Natural killer cell (primary cell): ENCODE data around the gene DYNC1LI2. TPM values are rescaled to one million over a fixed set of nuclear protein-coding genes. Genes with fewer than 3 reads are reported as not detected.

Experiments used
- ATAC-seq, 3 donors: fragments of 150-1000 bp in 2 of 3; fragments of 200-7000 bp in 1 of 3; cut with Tn5 transposase; 1 replicate in 1 of 3; 2 replicates in 2 of 3; pipeline ENCODE4 v1.10.0; 2021; ENCODE audit warnings: mild to moderate bottlenecking in 2 of 3, moderate library complexity in 2 of 3
- DNase-seq, 2 donors: peaks; one replicate each; pipeline versions ENCODE4 v3.0.0 to v3.0.0-alpha.2; 2013 to 2021; ENCODE audit warnings: mixed read lengths in 1 of 2
- H3K27ac ChIP-seq: one replicate; pipeline ENCODE4 v1.5.1; 2013; ENCODE audit warnings: mild to moderate bottlenecking, low read length
- H3K27me3 ChIP-seq: one replicate; pipeline ENCODE4 v1.6.1; 2013; ENCODE audit warnings: low read length; ENCODE audit not compliant: control insufficient read depth, insufficient read depth
- H3K36me3 ChIP-seq: one replicate; pipeline ENCODE4 v1.6.1; 2013; ENCODE audit warnings: low read length; ENCODE audit not compliant: control insufficient read depth, insufficient read depth
- H3K4me1 ChIP-seq: one replicate; pipeline ENCODE4 v1.6.1; 2013; ENCODE audit warnings: low read length; ENCODE audit not compliant: control insufficient read depth, insufficient read depth
- H3K4me3 ChIP-seq: one replicate; pipeline ENCODE4 v1.5.1; 2013; ENCODE audit warnings: low read length
- H3K9me3 ChIP-seq: one replicate; pipeline ENCODE4 v1.6.1; 2013; ENCODE audit warnings: low read length; ENCODE audit not compliant: control insufficient read depth, insufficient read depth
- H3K27ac Mint-ChIP-seq, 2 donors: one replicate each; pipeline ENCODE4 v1.8.0; 2022; ENCODE audit warnings: mild to moderate bottlenecking in 2 of 2, mixed read lengths in 2 of 2, moderate library complexity in 1 of 2
- H3K27me3 Mint-ChIP-seq, 2 donors: one replicate each; pipeline ENCODE4 v1.8.0; 2022; ENCODE audit warnings: low read depth in 2 of 2, mixed read lengths in 2 of 2
- H3K36me3 Mint-ChIP-seq: one replicate; pipeline ENCODE4 v1.8.0; 2022; ENCODE audit warnings: mixed read lengths
- H3K4me1 Mint-ChIP-seq, 2 donors: one replicate each; pipeline ENCODE4 v1.8.0; 2022; ENCODE audit warnings: mixed read lengths in 2 of 2
- H3K4me3 Mint-ChIP-seq: one replicate; pipeline ENCODE4 v1.8.0; 2022; ENCODE audit warnings: mild to moderate bottlenecking, moderate library complexity, mixed read lengths
- H3K9me3 Mint-ChIP-seq, 2 donors: one replicate each; pipeline ENCODE4 v1.8.0; 2022; ENCODE audit warnings: mixed read lengths in 2 of 2
- WGBS: methylation state at CpG from one replicate; pipeline ENCODE4 v1.1.7; 2013; ENCODE audit warnings: missing lambda C conversion rate; ENCODE audit not compliant: insufficient coverage; 5-methylcytosine and 5-hydroxymethylcytosine counted together
- intact Hi-C: fragments of 100-400 bp; cut with micrococcal nuclease; formaldehyde crosslinking; loops from one replicate; pipeline ENCODE4 v1.14.2; 2022
- total RNA-seq, 4 donors: library from RNA; stranded (reverse); fragments of 120-200 nt in 1 of 4; gene quantifications; one replicate each; pipeline versions ENCODE4 v1.2.3 to v1.2.4, GENCODE V29; 2013 to 2022
- TF ChIP-seq, protein P1 (sequence below): fragments of 200-600 bp; IDR thresholded peaks from one replicate; pipeline ENCODE4 v1.8.0; 2022; ENCODE audit warnings: antibody characterized with exemption

The DYNC1LI2 gene
- total RNA-seq, 3 donors from 2014 or later (not counting 1 experiment from before 2014, with no cell fraction given): 105 to 115 (median 110) TPM

DNA sequence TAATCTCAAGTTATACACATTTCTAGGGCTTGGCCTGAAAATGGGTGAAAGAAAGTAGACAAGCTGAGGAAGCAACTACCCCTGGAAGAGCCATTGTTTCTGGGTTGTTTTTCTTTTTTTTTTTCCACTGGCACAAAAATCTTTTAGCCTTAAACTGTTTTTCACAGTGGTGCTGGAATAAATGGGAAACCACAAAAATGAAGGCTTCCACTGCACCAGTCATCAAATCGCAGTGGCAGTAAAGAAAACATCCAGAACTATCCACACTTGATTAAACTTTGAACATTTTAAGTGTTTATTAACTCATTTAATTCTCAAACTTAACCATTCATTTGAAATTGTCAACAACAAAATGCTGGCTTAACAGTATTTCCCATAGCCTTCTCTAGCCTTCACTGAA is 69.1 kb downstream of the DYNC1LI2 start:
- Histone ChIP-seq H3K27ac (no peak overlapping the region), H3K36me3 (no peaks in the 10 kb centered on the region), H3K27me3 (no peaks in the 10 kb centered on the region), H3K4me3 (no peak overlapping the region), H3K9me3 (no peaks in the 10 kb centered on the region), H3K4me1 (no peaks in the 10 kb centered on the region)
- no peak overlapping the region for H3K27ac Mint-ChIP-seq
- no peak for ATAC-seq
- H3K27me3 Mint-ChIP-seq: no peaks in the 10 kb centered on the region
- intact Hi-C loops: no loop called here
- H3K9me3 Mint-ChIP-seq: no peaks in the 10 kb centered on the region
- H3K4me3 Mint-ChIP-seq: no peak overlapping the region
- TF ChIP-seq, protein P1, sequence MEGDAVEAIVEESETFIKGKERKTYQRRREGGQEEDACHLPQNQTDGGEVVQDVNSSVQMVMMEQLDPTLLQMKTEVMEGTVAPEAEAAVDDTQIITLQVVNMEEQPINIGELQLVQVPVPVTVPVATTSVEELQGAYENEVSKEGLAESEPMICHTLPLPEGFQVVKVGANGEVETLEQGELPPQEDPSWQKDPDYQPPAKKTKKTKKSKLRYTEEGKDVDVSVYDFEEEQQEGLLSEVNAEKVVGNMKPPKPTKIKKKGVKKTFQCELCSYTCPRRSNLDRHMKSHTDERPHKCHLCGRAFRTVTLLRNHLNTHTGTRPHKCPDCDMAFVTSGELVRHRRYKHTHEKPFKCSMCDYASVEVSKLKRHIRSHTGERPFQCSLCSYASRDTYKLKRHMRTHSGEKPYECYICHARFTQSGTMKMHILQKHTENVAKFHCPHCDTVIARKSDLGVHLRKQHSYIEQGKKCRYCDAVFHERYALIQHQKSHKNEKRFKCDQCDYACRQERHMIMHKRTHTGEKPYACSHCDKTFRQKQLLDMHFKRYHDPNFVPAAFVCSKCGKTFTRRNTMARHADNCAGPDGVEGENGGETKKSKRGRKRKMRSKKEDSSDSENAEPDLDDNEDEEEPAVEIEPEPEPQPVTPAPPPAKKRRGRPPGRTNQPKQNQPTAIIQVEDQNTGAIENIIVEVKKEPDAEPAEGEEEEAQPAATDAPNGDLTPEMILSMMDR: no peak
- no peaks in the 10 kb centered on the region for H3K4me1 Mint-ChIP-seq
- WGBS: 60% methylated on average over 1 of the region's 1 CpG
- H3K36me3 Mint-ChIP-seq: no peaks in the 10 kb centered on the region
- no peak for DNase-seq

DNA sequence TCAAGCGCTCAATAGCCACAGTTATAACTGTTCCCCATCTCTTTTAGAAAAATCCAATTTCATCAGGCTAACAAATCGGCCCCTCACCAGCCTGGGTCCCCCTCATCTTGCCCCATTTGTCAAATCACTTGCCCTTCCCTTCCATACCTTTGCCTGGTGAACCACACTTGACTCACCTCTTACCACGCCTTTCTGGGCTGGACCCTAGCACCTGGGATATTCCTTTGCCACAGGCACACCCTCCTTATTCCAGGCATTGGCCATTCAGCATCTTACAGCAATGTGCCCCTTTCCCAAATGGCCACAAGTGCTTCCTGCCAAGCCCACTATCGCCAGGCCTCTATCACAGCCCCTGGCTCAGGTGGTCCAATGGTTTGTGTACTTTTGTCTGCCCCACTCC is 69.7 kb downstream of the DYNC1LI2 start:
- no peaks in the 10 kb centered on the region for H3K27me3 Mint-ChIP-seq
- no peaks in the 10 kb centered on the region for H3K36me3 ChIP-seq
- no peaks in the 10 kb centered on the region for H3K27me3 ChIP-seq
- no peaks in the 10 kb centered on the region for H3K4me1 ChIP-seq
- H3K4me1 Mint-ChIP-seq: no peaks in the 10 kb centered on the region
- no peak overlapping the region for H3K4me3 ChIP-seq
- WGBS: 86% methylated on average over 4 of the region's 4 CpGs
- no peaks in the 10 kb centered on the region for H3K9me3 ChIP-seq
- intact Hi-C loops: no loop called here
- TF ChIP-seq, protein P1: no peak
- no peaks in the 10 kb centered on the region for H3K36me3 Mint-ChIP-seq
- DNase-seq (no peak), ATAC-seq (no peak)
- no peak overlapping the region for H3K27ac ChIP-seq
- no peak overlapping the region for H3K27ac Mint-ChIP-seq
- no peak overlapping the region for H3K4me3 Mint-ChIP-seq
- H3K9me3 Mint-ChIP-seq: no peaks in the 10 kb centered on the region

DNA sequence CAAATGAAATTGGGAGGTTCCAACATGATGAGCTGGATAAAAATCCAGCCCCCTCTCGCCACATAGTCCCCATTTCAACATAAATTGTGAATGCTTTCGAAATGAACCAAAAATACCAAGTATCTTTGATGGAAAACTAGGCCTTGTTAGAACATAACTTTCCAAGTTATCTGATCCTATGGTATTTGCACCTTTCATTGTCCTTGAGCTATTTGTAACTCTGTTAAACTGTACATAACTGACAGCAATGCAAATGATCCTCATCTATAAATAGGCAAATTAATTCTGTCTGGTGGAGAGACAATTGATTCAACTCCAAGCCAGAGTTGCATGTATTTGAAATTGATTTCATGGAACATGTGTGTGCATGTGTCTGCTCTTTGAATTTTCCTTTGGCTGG is 73.1 kb downstream of the DYNC1LI2 start:
- Mint-ChIP-seq H3K4me3 (no peak overlapping the region), H3K9me3 (no peaks in the 10 kb centered on the region), H3K4me1 (no peaks in the 10 kb centered on the region), H3K27me3 (no peaks in the 10 kb centered on the region), H3K36me3 (no peaks in the 10 kb centered on the region), H3K27ac (no peak overlapping the region)
- intact Hi-C loops: no loop called here
- H3K9me3 ChIP-seq: no peaks in the 10 kb centered on the region
- TF ChIP-seq, protein P1: no peak
- no peaks in the 10 kb centered on the region for H3K4me1 ChIP-seq
- ATAC-seq (no peak), DNase-seq (no peak)
- WGBS: 89% methylated on average over 2 of the region's 2 CpGs
- no peaks in the 10 kb centered on the region for H3K36me3 ChIP-seq
- H3K27ac ChIP-seq: no peak overlapping the region
- no peaks in the 10 kb centered on the region for H3K27me3 ChIP-seq
- H3K4me3 ChIP-seq: no peak overlapping the region

- H3K36me3 Mint-ChIP-seq: no peaks in the 10 kb centered on the region
- intact Hi-C loops: no loop called here
- no peaks in the 10 kb centered on the region for H3K27me3 Mint-ChIP-seq
- TF ChIP-seq, protein P1: no peak
- no peaks in the 10 kb centered on the region for H3K36me3 ChIP-seq
- H3K9me3 ChIP-seq: no peaks in the 10 kb centered on the region
- H3K27ac Mint-ChIP-seq: no peak overlapping the region
- H3K4me1 Mint-ChIP-seq: no peaks in the 10 kb centered on the region
- WGBS: 87% methylated on average over 6 of the region's 6 CpGs
- H3K27ac ChIP-seq: no peak overlapping the region
- no peak overlapping the region for H3K4me3 ChIP-seq
- H3K9me3 Mint-ChIP-seq: no peaks in the 10 kb centered on the region
- H3K4me1 ChIP-seq: no peaks in the 10 kb centered on the region
- DNase-seq (no peak), ATAC-seq (no peak)
- H3K27me3 ChIP-seq: no peaks in the 10 kb centered on the region
- no peak overlapping the region for H3K4me3 Mint-ChIP-seq
Measured at GRCh38 chr16:66677836-66678235, 73.6 kb downstream of the DYNC1LI2 start.
